Measurements from ENCODE around the gene BABAM2.

The BABAM2 gene

GRCh38 chr2:28282861-28283646 is 392.5 kb downstream of the BABAM2 start:
- no peak overlapping the region for H3K27ac ChIP-seq
- no peak for TF ChIP-seq CTCF (conservative IDR thresholded peaks at IDR 0.05)

GRCh38 chr2:28283861-28284260 is 393.3 kb downstream of the BABAM2 start:
- no peak overlapping the region for H3K27ac ChIP-seq
- no peak for TF ChIP-seq CTCF (conservative IDR thresholded peaks at IDR 0.05)

- TF ChIP-seq CTCF (conservative IDR thresholded peaks at IDR 0.05): no peak
- H3K27ac ChIP-seq: no peak overlapping the region
These were observed 396.1 kb downstream of the BABAM2 start for GRCh38 chr2:28286678-28287077.

GRCh38 chr2:28287256-28287915 is 396.9 kb downstream of the BABAM2 start:
- no peak for TF ChIP-seq CTCF (conservative IDR thresholded peaks at IDR 0.05)
- no peak overlapping the region for H3K27ac ChIP-seq

GRCh38 chr2:28288620-28289019 is 398.1 kb downstream of the BABAM2 start:
- H3K27ac ChIP-seq: no peak overlapping the region
- no peak for TF ChIP-seq CTCF (conservative IDR thresholded peaks at IDR 0.05)

- no peak for TF ChIP-seq CTCF (conservative IDR thresholded peaks at IDR 0.05)
- H3K27ac ChIP-seq: no peak overlapping the region
These were observed 401.4 kb downstream of the BABAM2 start for GRCh38 chr2:28291811-28292440.

- no peak for TF ChIP-seq CTCF (conservative IDR thresholded peaks at IDR 0.05)
- H3K27ac ChIP-seq: no peak overlapping the region
These were observed 402.0 kb downstream of the BABAM2 start for GRCh38 chr2:28292491-28292890.

Data from VCaP (cell line).